HG02981 (cell line): Measurements from ENCODE around the gene BNC1.
A peak's percentile ranks its signal among the peaks of the same experiment; 100 is the strongest.
"Not testable (repeated sequence)": the region's sequence is repeated elsewhere in the genome, so short reads cannot be mapped to it uniquely, and the experiment has no call there.

ENCODE experiments used
- ATAC-seq: cut with Tn5 transposase; IDR thresholded peaks from one replicate; pipeline ENCODE4 v1.9.1; 2021; ENCODE audit warnings: mild to moderate bottlenecking, moderate library complexity; ENCODE audit not compliant: unreplicated experiment

BNC1 gene

GRCh38 chr15:83249030-83249343 lies 35.5 kb downstream of the BNC1 start:
- ATAC-seq = no peak

DNA sequence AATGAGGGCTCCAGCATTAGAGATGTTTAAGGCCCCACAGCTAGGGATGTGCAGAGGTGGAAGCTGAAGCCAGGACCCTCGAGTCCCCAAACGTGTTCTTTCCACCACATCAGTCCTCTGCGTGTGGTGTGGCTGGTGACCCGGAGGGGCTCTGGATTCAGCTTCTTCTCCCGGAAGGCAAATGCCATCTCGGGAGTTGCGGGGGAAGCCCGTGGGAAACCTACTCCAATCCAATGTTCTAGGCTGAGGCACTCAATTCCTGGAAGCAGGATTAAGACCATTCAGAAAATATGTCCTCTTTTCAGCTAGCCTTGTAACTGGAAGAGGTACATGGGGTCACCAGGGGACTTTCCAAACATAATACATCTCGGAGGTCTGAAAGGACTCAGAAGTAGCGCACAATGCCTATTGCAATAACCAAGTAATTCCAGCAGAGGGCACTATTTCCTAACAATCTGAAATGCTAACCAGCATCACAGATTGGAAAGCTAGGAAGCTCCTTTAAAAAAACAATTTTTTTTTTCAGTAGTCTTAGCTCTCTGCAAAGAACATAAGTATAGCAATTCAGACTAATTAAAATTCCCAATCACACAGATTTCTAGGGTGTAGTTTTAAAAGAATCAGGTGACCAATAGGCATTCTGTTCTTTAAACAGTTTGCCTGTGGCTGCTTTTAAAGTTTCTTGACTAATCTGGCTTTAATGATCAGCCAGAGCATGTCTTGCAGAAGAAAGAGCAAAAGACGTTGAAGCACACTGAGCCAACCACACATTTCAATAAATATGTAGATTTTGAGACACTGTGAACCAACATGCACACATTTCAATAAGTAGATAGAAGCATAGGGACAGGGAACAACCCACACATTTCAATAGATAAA lies 36.1 kb downstream of the BNC1 start:
- peak; percentile 50 for ATAC-seq

DNA sequence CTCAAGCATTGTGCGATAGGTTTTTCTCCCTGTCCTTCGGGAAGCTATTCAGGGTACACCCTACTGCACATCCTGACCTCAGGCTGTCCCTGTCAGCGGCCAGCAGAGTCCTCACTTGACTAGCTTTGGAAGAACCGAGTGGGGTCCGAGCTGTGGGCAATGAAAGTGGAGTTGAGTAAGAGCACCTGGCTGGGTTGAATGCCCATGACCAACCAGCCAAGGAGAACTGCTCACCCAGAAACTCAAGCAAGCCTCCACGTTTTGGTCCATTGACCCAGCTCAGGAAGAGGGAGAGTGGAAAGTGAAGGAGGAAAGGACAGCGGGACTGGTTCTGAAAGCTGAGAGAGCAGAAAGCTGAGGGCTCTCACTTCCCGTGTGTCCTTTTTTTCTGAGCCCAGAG lies 40.8 kb downstream of the BNC1 start:
- ATAC-seq = no peak

GRCh38 chr15:83230242-83230641 lies 54.2 kb downstream of the BNC1 start:
- no peak for ATAC-seq

DNA sequence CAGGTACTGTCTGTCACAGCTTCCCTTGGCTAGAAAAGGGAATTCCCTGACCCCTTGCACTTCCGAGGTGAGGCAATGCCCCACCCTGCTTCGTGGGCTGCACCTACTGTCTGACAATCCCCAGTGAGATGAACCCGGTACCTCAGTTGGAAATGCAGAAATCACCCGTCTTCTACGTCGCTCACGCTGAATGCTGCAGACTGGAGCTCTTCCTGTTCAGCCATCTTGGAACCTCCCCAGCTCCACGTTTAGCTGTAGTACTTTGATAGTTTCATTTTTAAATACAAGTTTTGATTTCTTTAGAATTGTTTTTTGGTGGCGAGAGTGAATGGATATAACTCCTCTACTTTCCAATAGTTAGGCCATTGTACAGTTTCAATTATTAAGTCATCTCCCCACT lies 59.0 kb downstream of the BNC1 start:
- no peak for ATAC-seq

DNA sequence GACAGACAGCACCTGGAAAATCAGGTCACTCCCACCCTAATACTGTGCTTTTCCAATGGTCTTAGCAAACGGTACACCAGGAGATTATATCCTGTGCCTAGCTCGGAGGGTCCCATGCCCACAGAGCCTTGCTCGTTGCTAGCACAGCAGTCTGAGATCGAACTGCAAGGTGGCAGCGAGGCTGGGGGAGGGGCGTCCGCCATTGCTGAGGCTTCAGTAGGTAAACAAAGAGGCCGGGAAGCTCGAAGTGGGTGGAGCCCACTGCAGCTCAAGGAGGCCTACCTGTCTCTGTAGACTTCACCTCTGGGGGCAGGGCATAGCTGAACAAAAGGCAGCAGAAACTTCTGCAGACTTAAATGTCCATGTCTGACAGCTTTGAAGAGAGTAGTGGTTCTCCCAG lies 62.7 kb downstream of the BNC1 start:
- ATAC-seq = not testable (repeated sequence)

DNA sequence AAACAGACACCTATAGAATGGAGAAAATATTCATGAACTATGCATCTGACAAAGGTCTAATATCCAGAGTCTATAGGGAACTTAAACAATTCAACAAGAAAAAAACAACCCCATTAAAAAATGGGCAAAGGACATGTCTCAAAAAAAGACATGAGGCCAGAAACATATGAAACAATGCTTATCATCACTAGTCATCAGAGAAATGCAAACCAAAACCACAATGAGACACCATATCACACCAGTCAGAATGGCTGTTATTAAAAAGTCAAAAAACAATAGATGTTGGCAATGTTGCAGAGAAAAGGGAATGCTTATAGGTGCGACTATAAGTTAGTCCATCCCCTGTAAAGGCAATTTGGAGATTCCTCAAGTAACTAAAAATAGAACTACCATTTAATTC lies 65.4 kb downstream of the BNC1 start:
- no peak for ATAC-seq

GRCh38 chr15:83215306-83215705 lies 69.2 kb downstream of the BNC1 start:
- ATAC-seq = no peak

- no peak for ATAC-seq
These were observed 73.8 kb downstream of the BNC1 start for GRCh38 chr15:83210619-83211018.

DNA sequence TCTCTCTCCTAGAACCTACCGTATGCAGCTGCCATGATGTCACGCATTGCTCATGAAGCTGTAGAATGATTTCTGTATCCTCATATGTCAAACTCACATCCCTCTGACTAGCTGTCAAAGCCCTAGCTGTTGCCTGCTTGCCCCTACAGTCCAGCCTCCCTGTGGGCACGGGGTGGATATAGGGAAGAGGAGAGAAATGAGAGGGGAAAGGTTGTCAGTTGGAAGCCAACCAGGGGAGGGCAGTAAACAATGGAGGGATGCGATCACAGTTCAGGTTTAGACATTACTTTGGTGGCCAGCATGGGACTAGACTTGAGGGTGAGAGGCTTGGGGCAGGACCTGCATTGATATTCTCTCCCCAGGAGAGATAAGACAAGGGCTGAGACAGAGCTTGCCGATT lies 75.1 kb downstream of the BNC1 start:
- ATAC-seq = no peak

- ATAC-seq = no peak
These were observed 76.2 kb downstream of the BNC1 start for GRCh38 chr15:83208367-83208661.

GRCh38 chr15:83207660-83208366 lies 76.7 kb downstream of the BNC1 start, which contains the start of gene HDGFL3:
Gene HDGFL3, minus strand, starts transcription at chr15:83207823. Its CDS starts 409 bp downstream, at chr15:83207414.
- peak; percentile 41 for ATAC-seq

DNA sequence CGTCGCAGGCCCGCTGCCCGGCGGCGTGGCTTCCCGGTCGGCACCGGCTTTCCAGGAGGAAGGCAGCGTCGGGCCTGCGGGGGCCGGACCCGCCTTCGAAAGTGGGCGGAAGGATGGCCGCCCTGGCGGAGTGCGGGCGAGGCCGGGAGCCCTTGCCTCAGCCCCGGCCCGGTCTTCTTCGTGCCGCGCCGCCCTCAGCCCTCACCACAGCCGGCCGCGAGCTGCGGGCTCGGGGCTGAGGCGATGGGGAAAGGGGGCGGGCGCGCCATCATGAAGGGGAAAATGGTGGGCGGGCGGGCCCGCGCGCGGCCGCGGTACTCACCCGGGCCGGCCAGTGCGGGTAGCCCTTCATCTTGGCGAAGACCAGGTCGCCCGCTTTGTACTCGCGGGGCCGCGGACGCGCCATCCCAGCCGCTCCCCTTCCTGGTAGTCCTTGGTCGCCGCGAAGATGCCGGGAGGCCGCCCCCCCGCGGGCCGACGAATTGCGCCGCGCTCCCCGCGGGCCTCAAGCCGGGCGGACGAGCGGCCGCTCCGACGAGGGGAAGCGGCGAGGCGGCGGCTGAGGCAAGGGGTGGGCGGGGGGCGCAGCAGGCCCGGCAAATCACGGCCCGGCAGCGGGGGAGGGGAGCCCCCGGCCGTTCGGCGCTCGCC lies 77.3 kb downstream of the BNC1 start:
- ATAC-seq = peak; percentile 23

- ATAC-seq = no peak
These were observed 77.9 kb downstream of the BNC1 start for GRCh38 chr15:83206526-83207008.
